Stimulated activated CD4-positive, alpha-beta T cell treated with anti-CD3 and anti-CD28 coated beads, TNF-alpha, amount 100 ng/mL, for 4 hours (primary cell): ENCODE measurements around the gene ACAD10.
"Not testable (repeated sequence)": the region's sequence is repeated elsewhere in the genome, so short reads cannot be mapped to it uniquely, and the experiment has no call there.

Source experiments
- DNase-seq, 3 experiments: peaks; one replicate each; pipeline ENCODE4 v3.0.0-alpha.2; 2020; ENCODE audit warnings: low read depth in 3 of 3

ACAD10 gene

GRCh38 chr12:111753144-111753881, 67.5 kb downstream of the ACAD10 start:
- no peak for DNase-seq

DNA sequence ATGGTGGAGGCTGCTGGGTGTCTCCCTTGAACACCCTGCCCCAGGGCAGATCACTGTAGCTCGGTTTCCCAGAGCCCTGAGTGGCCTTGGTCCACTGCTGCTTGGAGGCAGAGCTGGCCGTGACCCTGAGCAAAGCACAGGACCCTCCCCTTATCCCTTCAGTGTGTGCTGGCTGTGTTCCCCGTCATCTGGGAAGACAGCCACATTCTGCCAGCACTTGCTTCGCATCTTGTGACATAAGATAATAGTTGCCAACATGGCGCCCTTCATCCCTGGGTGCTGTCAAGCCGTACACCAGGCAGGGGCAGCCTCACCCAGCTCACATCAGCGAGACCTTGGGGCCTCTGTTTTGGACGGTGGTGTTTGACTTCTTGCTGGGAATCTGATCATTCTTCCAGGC, 68.8 kb downstream of the ACAD10 start:
- no peak for DNase-seq

DNA sequence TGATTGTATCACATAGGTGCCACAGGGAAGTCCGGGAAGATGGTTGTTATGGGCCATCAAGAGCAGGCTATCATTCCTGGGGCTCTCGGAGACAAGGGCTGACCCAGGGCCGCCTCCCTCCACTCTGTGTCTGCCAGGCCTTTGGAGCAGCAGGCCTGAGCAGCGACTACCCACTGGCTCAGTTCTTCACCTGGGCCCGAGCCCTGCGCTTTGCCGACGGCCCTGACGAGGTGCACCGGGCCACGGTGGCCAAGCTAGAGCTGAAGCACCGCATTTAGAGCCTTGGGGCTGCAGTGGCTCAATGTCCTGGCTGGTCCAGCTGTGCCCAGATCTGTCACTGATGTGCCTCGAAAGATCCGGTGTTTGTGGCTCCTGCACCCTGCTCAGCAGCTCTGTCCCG, 70.3 kb downstream of the ACAD10 start:
- DNase-seq, result no peak

DNA sequence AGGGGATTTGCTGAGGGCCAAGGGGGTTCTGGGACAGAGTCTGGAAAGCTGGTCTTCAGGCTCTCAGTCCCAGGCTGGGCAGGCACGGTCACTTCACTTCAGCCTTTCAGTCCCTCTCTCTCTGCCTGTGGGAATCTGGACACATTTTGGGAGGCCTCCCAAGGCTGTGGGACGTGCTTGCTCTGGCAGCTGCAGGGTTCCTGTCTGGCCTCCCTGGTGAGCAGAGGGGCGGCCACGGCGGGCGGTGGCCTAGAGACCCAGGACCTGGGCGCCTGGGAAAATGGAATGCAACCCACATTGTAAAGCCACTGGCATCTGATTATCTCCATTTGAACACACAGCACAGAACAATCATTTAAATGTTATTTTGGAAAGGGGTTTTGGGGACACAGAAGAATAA, 70.8 kb downstream of the ACAD10 start:
- DNase-seq, result no peak

- no peak for DNase-seq
Observed at GRCh38 chr12:111757361-111758119, 71.7 kb downstream of the ACAD10 start.

DNA sequence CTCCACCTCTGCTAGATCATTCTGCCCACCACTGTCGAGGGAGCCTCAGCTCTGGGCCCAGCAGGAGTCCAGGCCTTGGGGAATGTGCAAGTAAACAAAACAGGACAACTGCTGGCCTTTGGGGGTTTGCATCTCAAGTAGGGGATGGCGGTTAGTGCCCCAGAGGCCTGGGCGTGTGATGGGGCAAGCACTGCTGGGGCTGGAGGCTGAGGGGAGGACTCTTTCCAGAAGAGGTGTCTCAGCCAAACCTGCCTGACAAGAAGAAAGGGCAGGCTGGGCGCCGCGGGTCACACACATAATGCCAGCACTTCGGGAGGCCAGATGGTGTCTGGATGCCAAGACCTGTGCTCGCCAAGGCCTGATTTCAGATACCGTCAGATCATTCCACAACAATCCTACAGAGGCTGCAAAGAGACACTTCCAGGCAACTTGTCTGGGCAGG, 72.3 kb downstream of the ACAD10 start:
- no peak for DNase-seq

GRCh38 chr12:111759271-111759670, 73.4 kb downstream of the ACAD10 start:
- DNase-seq, result no peak

- DNase-seq, result no peak
Observed at GRCh38 chr12:111759991-111760390, 74.1 kb downstream of the ACAD10 start.

GRCh38 chr12:111761099-111761498, 75.2 kb downstream of the ACAD10 start:
- DNase-seq, result no peak

GRCh38 chr12:111761706-111762105, 75.9 kb downstream of the ACAD10 start:
- no peak for DNase-seq

GRCh38 chr12:111763552-111763951, 77.7 kb downstream of the ACAD10 start:
- not testable (repeated sequence) for DNase-seq

- DNase-seq, result no peak
Observed at GRCh38 chr12:111764120-111764821, 78.4 kb downstream of the ACAD10 start.

- DNase-seq, result peak in 2 of 3 experiments; percentile 17
Observed at GRCh38 chr12:111766608-111767361, 80.9 kb downstream of the ACAD10 start, which contains the start of gene ALDH2. Gene ALDH2, plus strand, starts transcription at chr12:111766933. Its CDS starts 50 bp downstream, at chr12:111766983.

GRCh38 chr12:111767362-111768158, 81.7 kb downstream of the ACAD10 start:
- no peak for DNase-seq

- DNase-seq, result no peak
Observed at GRCh38 chr12:111768159-111768895, 82.5 kb downstream of the ACAD10 start.

- no peak for DNase-seq
Observed at GRCh38 chr12:111769599-111769998, 83.7 kb downstream of the ACAD10 start.

DNA sequence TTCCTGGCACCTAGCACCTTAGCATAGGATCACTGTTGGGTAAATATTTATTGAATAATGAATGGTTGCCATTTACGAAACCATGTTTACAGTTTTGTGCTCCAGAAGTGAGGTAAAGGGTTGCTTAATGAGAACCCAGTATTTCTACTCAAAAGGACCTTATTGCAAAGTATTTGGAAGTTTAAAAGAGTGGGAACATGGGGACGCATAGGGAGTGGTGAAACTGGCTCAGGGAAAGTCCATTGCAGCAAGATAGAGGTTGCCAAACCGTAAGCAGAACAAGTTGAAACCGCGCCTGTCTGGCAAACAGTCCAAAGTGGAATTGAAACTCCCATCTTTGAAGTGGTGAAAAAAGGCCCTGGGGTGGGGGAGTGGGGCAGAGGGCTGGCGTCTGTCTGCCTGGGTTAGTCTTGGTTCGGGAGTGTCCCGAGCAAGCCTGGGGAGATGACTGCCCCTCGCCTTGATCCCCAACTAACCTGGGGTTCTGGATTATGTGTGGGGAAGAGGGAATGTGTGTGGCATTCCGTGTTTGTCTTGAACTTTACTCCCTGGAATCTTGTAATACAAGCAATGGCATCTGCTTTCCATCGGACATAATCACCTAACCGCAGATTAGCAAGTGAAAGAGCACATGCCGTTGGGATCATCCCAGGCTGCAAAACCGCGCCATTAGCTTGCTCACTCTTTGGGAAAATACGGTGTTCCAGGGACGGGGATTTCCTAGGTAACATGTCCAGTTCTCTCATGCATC, 88.1 kb downstream of the ACAD10 start:
- no peak for DNase-seq

- no peak for DNase-seq
Observed at GRCh38 chr12:111775205-111776193, 89.6 kb downstream of the ACAD10 start.
